ENCODE results near the gene CCDC12.

DNA sequence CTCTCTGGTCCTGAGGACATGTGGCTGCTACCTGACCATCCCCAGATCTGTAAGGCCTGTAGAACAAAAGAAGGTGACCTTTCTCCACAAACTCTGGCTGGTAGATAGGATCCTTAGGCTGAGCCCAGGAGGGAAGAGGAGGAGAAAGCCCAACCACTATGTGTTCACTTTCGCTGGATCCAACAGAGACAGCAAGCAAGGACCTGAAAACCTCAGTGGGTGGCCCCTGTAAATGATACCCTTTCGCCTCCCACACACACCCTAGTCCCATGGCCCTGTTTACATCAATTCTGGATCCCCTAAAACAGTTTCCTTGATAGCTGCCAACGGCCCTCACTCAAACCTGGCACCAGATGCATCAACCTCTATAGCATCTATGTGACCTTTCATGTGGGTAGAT, 22.4 kb downstream of the CCDC12 start:
- TF ChIP-seq, protein P1, sequence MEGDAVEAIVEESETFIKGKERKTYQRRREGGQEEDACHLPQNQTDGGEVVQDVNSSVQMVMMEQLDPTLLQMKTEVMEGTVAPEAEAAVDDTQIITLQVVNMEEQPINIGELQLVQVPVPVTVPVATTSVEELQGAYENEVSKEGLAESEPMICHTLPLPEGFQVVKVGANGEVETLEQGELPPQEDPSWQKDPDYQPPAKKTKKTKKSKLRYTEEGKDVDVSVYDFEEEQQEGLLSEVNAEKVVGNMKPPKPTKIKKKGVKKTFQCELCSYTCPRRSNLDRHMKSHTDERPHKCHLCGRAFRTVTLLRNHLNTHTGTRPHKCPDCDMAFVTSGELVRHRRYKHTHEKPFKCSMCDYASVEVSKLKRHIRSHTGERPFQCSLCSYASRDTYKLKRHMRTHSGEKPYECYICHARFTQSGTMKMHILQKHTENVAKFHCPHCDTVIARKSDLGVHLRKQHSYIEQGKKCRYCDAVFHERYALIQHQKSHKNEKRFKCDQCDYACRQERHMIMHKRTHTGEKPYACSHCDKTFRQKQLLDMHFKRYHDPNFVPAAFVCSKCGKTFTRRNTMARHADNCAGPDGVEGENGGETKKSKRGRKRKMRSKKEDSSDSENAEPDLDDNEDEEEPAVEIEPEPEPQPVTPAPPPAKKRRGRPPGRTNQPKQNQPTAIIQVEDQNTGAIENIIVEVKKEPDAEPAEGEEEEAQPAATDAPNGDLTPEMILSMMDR (IDR thresholded peaks at IDR 0.05), result no peak
- TF ChIP-seq POLR2A (IDR thresholded peaks at IDR 0.05), result no peak

All from adrenal gland (tissue), 5 donors.